ENCODE measurements around the gene MRAP2. TPM values are rescaled to one million over a fixed set of nuclear protein-coding genes. Genes with fewer than 3 reads are reported as not detected.
"Not testable (repeated sequence)": the region's sequence is repeated elsewhere in the genome, so short reads cannot be mapped to it uniquely, and the experiment has no call there.

MRAP2 gene
- total RNA-seq, 4 donors from 2014 or later, result 2.2 to 7.6 (median 4.4) TPM

DNA sequence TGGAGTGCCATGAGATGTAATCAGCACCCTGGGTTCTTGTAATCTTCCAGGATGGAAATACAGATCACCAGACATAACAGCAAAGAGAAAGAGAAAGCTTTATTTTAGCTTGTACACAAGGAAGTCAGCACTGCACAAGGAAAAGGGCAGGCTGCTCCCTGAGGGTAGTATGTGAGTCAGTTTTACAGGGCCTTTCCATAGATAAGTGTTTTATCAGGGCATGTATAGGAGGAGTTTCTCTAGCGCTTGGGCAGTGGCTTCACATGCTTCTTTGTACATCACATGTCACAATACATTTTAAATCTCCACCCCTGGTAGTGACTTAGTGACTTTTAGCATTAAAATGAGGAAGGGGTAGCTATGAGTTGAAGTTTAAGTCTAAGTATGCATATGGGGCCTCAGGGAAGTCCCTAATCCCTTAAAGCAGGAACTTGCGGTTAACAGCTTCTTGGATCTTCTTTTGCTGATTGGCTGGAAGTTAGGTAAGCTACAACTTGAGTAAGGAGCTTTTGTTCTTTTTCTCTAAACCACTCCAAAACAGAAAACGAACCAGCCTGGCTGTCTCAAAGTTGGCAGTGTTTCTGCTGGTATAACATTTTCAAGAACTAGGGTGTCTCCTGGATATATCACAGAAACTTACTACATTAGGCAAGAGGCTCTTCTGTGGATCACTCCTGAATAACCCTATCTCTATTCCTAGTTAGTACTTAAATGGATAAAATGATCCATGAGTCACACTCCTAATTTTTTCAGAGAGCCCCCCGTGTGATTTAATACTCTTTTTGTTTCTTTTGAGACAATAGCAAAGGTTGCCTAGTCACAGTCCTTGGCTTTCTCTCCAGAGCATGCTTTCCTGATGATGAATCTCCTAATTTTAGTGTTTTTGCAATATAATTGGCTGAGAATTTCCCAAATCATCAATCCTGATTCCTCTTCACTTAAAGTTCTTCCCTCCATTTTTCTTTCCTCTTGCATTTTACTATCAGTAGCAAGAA, 60.2 kb downstream of the MRAP2 start:
- no peaks in the 10 kb centered on the region for H3K27me3 ChIP-seq
- H3K4me3 ChIP-seq, result no peak overlapping the region
- no peak for DNase-seq (ENCODE audit: low spot score in 2 of 2)
- TF ChIP-seq EP300 (IDR thresholded peaks at IDR 0.05) (no peak), POLR2A (IDR thresholded peaks at IDR 0.05) (no peak)
- TF ChIP-seq, protein P1, sequence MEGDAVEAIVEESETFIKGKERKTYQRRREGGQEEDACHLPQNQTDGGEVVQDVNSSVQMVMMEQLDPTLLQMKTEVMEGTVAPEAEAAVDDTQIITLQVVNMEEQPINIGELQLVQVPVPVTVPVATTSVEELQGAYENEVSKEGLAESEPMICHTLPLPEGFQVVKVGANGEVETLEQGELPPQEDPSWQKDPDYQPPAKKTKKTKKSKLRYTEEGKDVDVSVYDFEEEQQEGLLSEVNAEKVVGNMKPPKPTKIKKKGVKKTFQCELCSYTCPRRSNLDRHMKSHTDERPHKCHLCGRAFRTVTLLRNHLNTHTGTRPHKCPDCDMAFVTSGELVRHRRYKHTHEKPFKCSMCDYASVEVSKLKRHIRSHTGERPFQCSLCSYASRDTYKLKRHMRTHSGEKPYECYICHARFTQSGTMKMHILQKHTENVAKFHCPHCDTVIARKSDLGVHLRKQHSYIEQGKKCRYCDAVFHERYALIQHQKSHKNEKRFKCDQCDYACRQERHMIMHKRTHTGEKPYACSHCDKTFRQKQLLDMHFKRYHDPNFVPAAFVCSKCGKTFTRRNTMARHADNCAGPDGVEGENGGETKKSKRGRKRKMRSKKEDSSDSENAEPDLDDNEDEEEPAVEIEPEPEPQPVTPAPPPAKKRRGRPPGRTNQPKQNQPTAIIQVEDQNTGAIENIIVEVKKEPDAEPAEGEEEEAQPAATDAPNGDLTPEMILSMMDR (IDR thresholded peaks at IDR 0.05), result no peak
- peaks cover 0 to 5% (median 0%) of the 10 kb centered on the region in 4 donors for H3K9me3 ChIP-seq
- no peaks in the 10 kb centered on the region for H3K4me1 ChIP-seq
- H3K36me3 ChIP-seq, result no peaks in the 10 kb centered on the region
- H3K27ac ChIP-seq, result no peak overlapping the region
- WGBS, 2 donors, result 70% methylated on average over 4 of the region's 4 CpGs

DNA sequence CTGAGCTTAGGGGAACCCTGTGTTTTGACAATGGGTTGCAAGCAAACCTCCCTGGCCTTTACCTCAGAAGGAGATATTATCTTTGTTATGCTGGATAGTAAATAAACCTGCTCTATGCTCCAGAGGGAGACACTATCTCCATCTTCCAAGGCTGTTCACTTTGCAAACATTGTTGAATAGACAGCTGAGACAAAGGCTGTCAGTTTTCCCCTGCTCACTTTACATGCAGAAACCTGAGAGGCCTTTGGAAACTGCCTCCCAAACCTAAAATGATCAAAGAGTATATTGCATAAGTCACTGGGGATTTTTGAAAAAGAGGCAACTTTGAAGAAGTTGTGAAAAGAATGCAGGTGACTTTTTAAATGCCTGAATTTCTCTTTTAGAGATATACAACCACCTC, 61.6 kb downstream of the MRAP2 start:
- Histone ChIP-seq H3K27ac (no peak overlapping the region), H3K27me3 (no peaks in the 10 kb centered on the region), H3K36me3 (no peaks in the 10 kb centered on the region), H3K4me3 (no peak overlapping the region), H3K9me3 (peaks cover 0 to 5% (median 0%) of the 10 kb centered on the region in 4 donors), H3K4me1 (no peaks in the 10 kb centered on the region)
- DNase-seq (ENCODE audit: low spot score in 2 of 2), result no peak
- TF ChIP-seq EP300 (IDR thresholded peaks at IDR 0.05), result no peak
- no peak for TF ChIP-seq POLR2A (IDR thresholded peaks at IDR 0.05)

DNA sequence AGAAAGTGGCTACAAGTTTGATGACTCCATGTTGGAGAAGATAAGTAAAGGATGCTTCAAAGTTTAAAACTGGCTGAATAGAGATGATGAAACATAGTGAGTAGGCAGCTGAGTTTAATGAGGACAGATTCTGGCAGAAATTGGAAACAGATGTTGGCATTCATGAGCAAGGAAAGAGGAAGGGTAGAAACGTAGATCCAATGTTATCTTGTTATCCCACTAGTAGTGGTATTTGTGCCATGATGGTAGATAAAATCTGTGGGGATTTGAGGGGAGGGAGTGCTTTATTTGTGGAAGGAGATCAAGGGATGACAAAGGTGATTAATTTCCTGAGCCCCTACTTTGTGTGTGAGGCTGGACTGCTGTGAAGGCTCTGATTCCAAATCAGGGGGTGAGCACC, 69.5 kb downstream of the MRAP2 start:
- Histone ChIP-seq H3K27me3 (no peaks in the 10 kb centered on the region), H3K27ac (no peak overlapping the region), H3K9me3 (peaks cover 0 to 10% (median 0%) of the 10 kb centered on the region in 4 donors), H3K4me1 (no peaks in the 10 kb centered on the region), H3K4me3 (no peak overlapping the region), H3K36me3 (no peaks in the 10 kb centered on the region)
- 25 to 40% methylated on average over 1 of the region's 1 CpG for WGBS, 2 donors
- TF ChIP-seq EP300 (IDR thresholded peaks at IDR 0.05), result no peak
- TF ChIP-seq, protein P1 (IDR thresholded peaks at IDR 0.05), result no peak
- TF ChIP-seq POLR2A (IDR thresholded peaks at IDR 0.05), result no peak
- no peak for DNase-seq (ENCODE audit: low spot score in 2 of 2)

DNA sequence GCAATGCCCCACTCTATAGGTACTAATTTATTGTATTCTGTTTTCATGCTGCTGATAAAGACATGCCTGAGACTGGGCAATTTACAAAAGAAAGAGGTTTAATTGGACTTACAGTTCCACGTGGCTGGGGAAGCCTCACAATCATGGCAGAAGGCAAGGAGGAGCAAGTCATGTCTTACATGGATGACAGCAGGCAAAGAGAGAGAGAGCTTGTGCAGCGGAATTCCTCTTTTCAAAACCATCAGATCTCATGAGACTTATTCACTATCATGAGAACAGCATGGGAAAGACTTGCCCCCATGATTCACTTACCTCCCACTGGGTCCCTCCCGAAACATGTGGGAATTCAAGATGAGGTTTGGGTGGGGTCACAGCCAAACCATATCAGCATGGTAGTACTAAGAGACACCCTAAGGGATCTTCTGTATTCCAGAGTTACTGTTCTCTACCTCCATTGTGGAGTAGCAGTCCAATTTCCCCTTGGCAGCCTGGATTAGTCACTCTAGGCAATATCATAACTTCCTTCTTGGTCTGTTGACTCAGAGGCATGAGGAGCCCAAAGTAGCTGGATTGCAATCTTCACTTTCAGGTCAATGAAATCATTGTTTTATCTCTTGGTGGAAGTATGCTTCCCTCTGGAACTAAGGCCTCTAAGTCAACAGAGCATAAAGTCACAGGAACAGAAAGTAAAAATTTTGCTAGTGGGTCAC, 71.8 kb downstream of the MRAP2 start:
- H3K4me3 ChIP-seq; H3K27me3 ChIP-seq; H3K4me1 ChIP-seq; DNase-seq (ENCODE audit: low spot score in 2 of 2); H3K36me3 ChIP-seq; H3K27ac ChIP-seq: not testable (repeated sequence)
- WGBS, 2 donors, result 80 to 85% methylated on average over 3 of the region's 3 CpGs
- H3K9me3 ChIP-seq, result peaks cover 0 to 10% (median 0%) of the 10 kb centered on the region in 4 donors

DNA sequence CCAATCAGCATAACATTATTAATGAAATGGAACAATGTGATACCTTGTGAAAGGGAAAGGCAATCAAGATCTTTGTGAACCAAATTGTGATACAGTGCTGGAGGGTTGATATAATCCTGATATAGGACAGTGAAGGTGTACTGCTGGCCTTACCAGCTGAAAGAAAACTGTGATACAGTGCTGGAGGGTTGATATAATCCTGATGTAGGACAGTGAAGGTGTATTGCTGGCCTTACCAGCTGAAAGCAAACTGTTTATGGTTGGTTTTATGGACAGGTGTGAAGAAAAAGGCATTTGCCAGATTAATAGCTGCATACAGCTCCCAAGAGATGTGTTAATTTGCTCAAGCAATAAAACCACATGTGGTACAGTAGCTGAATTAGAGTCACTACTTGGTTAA, 73.9 kb downstream of the MRAP2 start:
- TF ChIP-seq POLR2A (IDR thresholded peaks at IDR 0.05) (no peak), EP300 (IDR thresholded peaks at IDR 0.05) (no peak)
- TF ChIP-seq, protein P1 (IDR thresholded peaks at IDR 0.05), result no peak
- no peak for DNase-seq (ENCODE audit: low spot score in 2 of 2)
- Histone ChIP-seq H3K4me3 (no peak overlapping the region), H3K4me1 (no peaks in the 10 kb centered on the region), H3K9me3 (peaks cover 0 to 10% (median 0%) of the 10 kb centered on the region in 4 donors), H3K27ac (no peak overlapping the region), H3K36me3 (no peaks in the 10 kb centered on the region), H3K27me3 (no peaks in the 10 kb centered on the region)

DNA sequence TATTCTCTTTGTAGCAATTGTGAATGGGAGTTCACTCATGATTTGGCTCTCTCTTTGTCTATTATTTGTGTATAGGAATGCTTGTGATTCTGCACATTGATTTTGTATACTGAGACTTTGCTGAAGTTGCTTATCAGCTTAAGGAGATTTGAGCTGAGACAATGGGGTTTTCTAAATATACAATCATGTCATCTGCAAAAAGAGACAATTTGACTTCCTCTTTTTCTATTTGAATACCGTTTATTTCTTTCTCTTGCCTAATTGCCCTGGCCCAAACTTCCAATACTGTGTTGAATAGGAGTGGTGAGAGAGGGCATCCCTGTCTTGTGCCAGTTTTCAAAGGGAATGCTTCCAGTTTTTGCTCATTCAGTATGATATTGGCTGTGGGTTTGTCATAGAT, 77.8 kb downstream of the MRAP2 start:
- 56 to 75% methylated on average over 1 of the region's 1 CpG for WGBS, 2 donors
- not testable (repeated sequence) for DNase-seq (ENCODE audit: low spot score in 2 of 2)

DNA sequence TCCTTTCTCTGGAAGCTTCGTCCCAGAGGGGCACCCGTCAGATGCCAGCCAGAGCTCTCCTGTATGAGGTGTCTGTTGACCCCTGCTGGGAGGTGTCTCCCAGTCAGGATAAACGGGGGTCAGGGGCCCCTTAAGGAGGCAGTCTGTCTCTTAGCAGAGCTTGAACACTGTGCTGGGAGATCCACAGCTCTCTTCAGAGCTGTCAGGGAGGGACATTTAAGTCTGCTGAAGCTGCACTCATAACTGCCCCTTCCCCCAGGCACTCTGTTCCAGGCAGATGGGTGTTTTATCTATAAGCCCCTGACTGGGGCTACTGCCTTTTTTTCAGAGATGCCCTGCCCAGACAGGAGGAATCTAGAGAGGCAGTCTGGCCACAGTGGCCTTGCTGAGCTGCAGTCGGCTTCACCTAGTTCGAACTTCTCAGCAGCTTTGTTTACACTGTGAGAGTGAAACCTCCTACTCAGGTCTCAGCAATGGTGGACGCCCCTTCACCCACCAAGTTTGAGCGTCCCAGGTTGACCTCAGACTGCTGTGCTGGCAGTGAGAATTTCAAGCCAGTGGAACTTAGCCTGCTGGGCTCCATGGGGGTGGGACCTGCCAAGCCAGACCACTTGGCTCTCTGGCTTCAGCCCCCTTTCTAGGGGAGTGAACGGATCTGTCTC, 81.5 kb downstream of the MRAP2 start:
- WGBS, 2 donors, result 80% methylated on average over 7 to 8 of the region's 8 CpGs
- not testable (repeated sequence) for H3K27me3 ChIP-seq; H3K27ac ChIP-seq; DNase-seq (ENCODE audit: low spot score in 2 of 2); H3K4me1 ChIP-seq; H3K4me3 ChIP-seq; H3K36me3 ChIP-seq
- H3K9me3 ChIP-seq, result peaks cover 0 to 11% (median 0%) of the 10 kb centered on the region in 4 donors

More for the DNA sequence above, 77.8 kb downstream of the MRAP2 start:
- not testable (repeated sequence) for H3K4me1 ChIP-seq, H3K27ac ChIP-seq, H3K9me3 ChIP-seq, H3K4me3 ChIP-seq, H3K36me3 ChIP-seq, H3K27me3 ChIP-seq
